ENCODE data around the gene DLG5.

DNA sequence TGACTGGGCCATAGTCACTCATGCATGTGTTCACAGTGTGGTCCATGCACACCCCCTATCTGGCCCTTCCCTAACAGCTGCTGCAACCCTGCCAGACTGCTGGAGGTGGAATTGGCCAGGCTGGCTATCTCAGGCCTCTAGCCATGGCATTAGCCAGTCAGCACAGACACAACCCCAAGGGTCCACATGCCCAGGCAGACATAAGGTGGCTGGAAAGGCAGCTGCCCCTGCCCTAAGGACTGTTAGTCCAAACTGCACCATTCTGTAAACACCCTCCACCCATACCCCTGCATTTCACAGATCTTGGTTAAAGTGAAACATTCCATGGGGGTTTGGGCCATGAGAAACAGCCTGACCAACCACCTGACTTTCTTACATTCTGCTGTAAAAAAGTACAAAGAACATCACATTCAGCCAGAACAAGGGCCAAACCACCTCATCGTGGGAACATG, 151.6 kb downstream of the DLG5 start:
- TF ChIP-seq, protein P1, sequence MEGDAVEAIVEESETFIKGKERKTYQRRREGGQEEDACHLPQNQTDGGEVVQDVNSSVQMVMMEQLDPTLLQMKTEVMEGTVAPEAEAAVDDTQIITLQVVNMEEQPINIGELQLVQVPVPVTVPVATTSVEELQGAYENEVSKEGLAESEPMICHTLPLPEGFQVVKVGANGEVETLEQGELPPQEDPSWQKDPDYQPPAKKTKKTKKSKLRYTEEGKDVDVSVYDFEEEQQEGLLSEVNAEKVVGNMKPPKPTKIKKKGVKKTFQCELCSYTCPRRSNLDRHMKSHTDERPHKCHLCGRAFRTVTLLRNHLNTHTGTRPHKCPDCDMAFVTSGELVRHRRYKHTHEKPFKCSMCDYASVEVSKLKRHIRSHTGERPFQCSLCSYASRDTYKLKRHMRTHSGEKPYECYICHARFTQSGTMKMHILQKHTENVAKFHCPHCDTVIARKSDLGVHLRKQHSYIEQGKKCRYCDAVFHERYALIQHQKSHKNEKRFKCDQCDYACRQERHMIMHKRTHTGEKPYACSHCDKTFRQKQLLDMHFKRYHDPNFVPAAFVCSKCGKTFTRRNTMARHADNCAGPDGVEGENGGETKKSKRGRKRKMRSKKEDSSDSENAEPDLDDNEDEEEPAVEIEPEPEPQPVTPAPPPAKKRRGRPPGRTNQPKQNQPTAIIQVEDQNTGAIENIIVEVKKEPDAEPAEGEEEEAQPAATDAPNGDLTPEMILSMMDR (IDR thresholded peaks at IDR 0.05): no peak
- TF ChIP-seq POLR2A (IDR thresholded peaks at IDR 0.05) (no peak), POLR2AphosphoS5 (IDR thresholded peaks at IDR 0.05) (no peak), EP300 (IDR thresholded peaks at IDR 0.05) (no peak)

All from gastroesophageal sphincter (tissue), 3 donors.